NCI-H2081 treated with DMSO at 0.1 percent for 48 hours (cell line): ENCODE data around the gene ZNF511.

Experiments used
- DNase-seq: peaks from one replicate; lab custom pipeline; 2025; lab: John Stamatoyannopoulos, UW

ZNF511 gene

GRCh38 chr10:133335246-133336117 is 26.8 kb downstream of the ZNF511 start:
- no peak for DNase-seq

GRCh38 chr10:133336118-133336576 is 27.4 kb downstream of the ZNF511 start:
- no peak for DNase-seq

GRCh38 chr10:133336577-133337369 is 28.1 kb downstream of the ZNF511 start, which contains the start of gene CALY:
Gene CALY (minus strand): TSS chr10:133336896. CDS start chr10:133328989, 7,907 bp downstream.
- DNase-seq = no peak

GRCh38 chr10:133337370-133337725 is 28.6 kb downstream of the ZNF511 start:
- DNase-seq = no peak

GRCh38 chr10:133338080-133339071 is 29.7 kb downstream of the ZNF511 start:
- DNase-seq = no peak

GRCh38 chr10:133339708-133340380 is 31.1 kb downstream of the ZNF511 start:
- no peak for DNase-seq

- DNase-seq = no peak
These were observed 33.3 kb downstream of the ZNF511 start for GRCh38 chr10:133341983-133342382.

DNA sequence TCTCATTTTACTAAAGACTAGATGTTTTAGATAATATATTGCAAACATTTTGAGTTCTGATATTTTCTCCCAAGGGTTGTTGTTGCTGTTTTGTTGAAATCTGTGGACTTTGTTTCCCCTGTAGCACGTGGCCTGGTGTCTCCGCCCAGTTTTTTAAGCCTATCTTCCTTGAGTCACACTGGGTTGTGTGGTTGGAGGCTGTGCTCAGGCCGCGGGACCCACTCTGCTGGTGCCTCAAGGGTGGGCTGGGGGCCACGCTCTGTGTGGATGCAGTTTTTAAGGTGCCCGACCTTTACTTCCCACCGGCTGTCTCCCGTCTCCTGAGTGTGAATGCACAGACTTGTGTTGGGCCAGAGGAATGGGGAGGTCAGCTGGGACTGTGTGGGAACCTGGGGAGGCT is 34.2 kb downstream of the ZNF511 start:
- DNase-seq = no peak

GRCh38 chr10:133343558-133343957 is 34.8 kb downstream of the ZNF511 start:
- DNase-seq = no peak

- DNase-seq = no peak
These were observed 35.5 kb downstream of the ZNF511 start for GRCh38 chr10:133344236-133344635.

DNA sequence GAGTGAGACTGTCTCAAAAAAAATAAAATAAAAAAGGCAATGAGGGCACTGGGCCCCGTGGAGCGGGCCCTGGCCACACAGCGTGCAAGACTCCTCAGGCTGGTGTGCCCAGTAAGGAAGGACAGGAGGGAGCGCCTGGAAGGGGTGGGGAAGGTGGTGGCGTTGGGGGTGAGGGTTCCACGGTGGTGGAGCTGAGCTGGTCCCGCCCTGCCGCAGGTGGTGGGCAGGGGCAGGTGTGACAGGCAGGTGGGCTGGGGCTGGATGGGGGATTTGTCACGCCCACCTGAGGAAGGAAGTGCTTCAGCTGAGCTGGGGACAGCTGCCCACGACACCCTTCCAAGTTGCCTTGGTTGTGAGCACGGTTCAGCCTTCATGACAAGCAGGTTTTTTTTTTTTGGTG is 37.7 kb downstream of the ZNF511 start:
- no peak for DNase-seq

GRCh38 chr10:133347710-133348517 is 39.2 kb downstream of the ZNF511 start:
- DNase-seq = no peak

GRCh38 chr10:133349160-133349568 is 40.5 kb downstream of the ZNF511 start:
- DNase-seq = no peak

- no peak for DNase-seq
These were observed 40.9 kb downstream of the ZNF511 start for GRCh38 chr10:133349577-133350011.

DNA sequence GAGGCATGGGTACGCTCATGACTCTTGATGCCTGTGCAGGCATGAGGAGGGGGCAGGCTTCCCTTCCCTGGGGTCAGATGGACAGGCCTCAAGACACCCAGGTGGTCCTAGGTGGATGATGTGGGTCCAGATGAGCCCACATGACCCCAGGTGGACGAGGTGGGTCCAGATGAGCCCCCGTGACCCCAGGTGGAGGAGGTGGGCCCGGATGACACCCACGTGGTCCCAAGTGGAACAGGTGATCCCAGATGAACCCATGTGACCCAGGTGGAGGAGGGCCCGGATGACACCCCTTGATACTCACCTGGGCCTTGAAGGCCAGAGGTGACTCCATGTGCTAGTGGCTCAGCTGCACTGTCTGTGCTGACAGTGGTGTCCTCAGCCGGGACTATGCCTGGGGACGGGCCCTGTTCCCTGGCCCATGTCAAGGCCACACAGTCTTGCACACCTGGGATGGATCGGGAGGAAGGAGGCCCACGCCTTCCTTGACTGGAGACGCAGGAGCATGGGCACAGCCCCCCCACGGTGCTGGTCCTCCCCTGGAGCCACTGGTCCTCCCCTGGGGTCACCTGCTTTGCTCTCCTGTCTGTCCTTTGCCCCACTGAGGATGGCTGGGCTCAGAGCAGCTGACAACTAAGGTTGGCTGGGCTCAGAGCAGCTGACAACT is 41.7 kb downstream of the ZNF511 start:
- no peak for DNase-seq

DNA sequence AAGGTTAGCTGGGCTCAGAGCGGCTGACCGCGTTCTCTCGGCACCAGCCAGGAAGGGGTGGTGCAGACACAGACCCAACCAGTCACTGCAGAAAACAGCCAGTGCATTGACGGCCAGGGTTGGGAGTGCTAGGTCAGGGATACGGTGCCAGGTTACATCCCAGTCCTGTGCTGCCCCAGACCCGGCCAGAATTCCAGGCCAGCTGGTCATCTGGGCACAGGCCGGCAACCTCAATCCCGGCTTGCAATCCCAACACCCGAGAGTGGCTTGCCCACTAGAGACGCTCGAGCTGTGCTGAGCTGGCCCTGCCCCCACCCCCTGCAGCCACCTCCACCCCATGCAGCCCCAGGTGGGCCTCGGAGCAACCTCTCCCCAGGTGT is 42.2 kb downstream of the ZNF511 start:
- no peak for DNase-seq

DNA sequence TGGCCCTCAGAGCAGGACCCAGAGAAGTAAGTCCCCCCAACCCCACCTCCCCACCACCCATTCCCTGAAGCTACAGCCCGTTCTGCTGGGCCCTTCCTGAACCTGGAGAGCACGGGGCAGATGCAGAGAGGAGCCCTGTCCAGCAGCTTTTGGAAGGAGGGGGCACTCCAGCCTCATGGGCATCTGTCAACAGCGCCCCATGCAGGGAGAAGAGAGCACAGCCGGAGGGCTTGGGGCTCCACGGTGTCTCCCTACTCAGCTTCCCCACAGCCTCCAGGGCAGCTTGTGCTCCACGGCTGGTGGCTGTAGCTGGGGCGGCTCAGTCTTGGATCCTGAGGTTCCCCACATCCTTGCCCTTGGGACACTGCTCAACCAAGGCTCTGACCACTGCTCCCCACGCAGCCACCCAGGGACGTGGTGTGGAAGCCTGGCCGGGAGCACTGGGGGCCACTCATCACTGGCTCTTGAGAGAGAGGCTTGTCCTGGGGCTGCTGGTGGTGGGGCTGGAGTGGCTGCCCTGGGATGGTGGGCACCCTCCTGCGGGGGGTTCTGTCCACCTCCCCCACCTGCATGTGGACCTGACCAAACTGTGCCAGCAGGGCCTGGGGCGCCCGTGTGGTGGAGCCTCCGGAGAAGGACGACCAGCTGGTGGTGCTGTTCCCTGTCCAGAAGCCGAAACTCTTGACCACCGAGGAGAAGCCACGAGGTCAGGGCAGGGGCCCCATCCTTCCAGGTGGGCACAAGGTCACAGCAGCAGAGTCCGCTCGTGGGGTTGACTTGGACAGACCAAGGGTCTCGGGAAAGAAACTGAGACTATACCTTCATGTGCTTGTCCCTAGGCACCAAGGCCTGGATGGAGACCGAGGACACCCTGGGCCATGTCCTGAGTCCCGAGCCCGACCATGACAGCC is 42.9 kb downstream of the ZNF511 start:
- no peak for DNase-seq

GRCh38 chr10:133353202-133353959 is 44.7 kb downstream of the ZNF511 start:
- no peak for DNase-seq
